ENCODE results near the gene ADGRA1.
"Not testable (repeated sequence)": the region's sequence is repeated elsewhere in the genome, so short reads cannot be mapped to it uniquely, and the experiment has no call there.

The ADGRA1 gene

DNA sequence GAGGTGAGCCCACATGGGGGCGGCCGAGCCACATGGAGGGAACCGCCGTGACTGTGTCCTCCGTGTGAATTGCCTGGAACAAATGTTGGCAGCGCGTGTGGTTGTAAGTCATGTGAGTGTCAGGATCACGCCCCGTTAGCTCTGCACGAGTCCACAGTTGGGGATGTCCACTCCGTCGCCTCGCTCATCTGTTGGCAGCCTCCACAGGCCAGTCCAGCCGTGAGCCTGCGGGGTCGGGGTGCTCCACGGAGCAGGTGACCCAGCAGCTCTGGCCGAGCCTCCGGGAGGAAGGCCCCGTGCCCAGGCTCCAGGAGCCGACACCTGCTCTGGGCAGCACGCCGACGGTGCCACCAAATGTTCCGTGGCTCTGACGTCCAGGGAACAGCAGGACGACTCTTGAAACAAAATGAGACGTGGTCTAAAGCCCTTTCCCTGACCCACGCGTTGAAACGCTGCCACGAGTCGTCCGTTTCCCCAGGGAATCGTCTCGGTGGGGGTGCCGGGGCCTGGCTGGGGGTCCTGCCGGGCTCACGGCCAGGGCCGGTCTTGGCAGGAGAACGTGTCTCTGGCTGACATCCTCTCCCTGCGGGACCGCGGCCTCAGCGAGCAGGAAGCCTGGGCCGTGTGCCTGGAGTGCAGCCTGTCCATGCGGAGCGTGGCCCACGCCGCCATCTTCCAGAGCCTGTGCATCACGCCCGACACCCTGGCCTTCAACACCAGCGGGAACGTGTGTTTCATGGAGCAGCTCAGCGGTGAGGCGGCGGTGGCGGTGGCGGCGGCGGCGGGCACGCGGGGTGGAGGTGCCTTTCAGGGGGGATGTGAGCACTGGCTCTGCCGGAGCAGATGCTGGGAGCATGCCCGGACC lies 79.3 kb downstream of the ADGRA1 start:
- DNase-seq = no peak

DNA sequence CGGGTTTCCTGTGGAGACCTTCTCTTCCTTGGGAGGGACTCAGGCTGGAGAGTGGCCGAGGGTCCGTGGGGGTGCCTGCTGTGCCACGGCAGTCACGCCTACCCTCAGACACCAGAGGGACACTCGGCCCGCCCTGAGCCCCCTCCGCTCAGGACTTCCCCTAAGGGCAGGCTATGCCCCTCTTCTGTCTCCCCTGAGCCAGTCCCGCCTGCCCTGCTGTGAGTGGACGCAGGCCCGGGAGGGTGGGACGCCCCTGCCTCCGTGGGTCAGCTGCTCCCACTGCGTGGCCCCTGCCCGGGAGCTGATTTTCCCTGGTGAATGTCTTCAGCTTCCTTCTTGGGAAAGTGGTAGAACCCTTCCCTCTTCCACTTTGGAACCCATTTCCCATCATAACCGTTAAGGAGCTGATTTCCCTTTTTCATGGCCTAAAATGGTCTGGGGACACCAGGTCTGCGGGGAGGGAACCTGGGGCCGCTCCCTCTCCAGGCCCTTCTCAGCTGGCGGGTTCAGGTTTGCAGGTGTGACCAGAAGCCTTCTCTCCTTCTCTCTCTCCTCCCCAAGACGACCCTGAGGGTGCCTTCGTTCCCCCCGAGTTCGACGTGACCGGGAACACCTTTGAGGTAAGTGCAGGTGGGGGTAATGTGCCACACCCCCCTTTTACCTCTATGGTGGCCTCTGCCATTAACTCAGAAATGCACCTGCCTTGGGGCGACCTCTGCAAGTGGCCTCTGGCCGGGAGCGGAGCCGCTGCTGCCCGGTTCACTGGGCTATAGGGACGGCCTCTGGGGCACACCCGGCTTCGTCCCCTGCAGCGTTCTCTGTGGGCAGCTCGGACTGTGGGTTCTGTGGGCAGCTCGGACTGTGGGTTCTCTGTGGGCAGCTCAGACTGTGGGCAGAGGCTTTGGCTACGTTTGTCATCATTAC lies 80.2 kb downstream of the ADGRA1 start:
- DNase-seq = no peak

DNA sequence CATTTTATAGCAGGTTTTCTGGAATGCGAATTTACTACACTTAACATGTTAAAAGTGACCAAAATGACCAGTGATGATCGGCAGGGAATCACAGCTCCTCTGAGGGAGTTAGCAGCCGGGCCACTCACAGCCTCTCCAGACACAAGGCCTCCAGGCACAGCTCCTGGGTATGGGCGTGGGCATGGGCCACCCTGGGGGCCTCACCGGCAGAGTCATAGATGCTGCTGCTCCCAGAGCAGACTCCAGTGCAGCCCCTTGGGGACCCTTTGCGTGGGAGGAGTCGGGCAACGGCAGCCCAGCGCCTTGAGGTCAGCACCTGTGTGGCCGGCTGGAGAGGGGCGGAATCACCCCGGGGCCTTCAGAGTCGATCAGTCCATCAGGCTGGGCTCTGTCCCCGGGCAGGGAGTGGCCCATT lies 80.9 kb downstream of the ADGRA1 start:
- DNase-seq = no peak

DNA sequence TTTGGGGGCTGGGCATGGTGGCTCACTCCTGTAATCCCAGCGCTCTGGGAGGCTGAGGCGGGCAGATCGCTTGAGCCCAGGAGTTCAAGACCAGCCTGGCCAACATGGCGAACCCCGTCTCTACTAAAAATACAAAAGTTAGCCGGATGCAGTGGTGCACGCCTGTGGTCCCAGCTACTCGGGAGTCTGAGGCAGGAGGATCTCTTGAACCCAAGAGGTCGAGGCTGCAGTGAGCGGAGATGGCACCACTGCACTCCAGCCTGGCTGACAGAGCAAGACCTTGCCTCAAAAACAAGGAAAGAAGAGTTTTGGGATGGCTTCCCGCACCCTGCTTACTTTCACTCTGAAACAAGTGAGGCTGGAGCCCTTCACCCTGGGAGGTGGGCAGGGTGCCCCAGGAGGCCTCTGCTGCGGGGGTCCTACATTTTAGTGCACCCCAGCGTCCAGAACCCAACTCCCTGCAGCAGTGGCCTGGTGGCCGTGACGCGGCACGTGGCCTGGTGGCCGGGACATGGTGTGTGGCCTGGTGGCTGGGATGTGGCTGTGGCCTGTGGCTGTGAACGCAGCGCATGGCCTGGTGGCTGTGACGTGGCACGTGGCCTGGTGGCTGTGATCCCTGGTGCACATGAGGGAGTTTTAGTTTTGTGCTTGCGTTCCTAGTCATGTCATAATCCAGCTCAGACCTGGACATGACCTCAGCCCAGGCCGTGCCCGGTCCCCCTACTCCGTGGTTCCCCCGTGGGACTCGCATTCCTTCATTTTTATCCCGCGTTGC lies 81.6 kb downstream of the ADGRA1 start:
- no peak for DNase-seq

DNA sequence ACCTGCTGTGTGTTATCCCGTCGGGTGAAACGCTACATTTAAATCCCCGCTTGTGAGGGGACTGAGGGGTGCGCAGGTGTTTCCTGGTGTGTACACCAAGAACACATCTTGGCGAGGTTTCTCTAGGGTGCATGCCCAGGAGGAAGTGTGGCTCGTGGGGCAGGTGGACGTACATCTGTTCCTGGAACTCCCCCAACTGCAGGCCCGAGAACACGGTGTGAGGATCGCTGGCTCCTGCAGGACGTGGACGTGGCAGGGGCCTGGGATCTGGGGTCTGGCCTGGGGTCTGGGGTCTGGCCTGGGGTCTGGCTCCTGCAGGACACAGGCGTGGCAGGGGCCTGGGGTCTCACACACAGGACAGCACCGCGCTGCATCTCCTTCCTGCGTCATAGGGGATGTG lies 82.4 kb downstream of the ADGRA1 start:
- DNase-seq = no peak

DNA sequence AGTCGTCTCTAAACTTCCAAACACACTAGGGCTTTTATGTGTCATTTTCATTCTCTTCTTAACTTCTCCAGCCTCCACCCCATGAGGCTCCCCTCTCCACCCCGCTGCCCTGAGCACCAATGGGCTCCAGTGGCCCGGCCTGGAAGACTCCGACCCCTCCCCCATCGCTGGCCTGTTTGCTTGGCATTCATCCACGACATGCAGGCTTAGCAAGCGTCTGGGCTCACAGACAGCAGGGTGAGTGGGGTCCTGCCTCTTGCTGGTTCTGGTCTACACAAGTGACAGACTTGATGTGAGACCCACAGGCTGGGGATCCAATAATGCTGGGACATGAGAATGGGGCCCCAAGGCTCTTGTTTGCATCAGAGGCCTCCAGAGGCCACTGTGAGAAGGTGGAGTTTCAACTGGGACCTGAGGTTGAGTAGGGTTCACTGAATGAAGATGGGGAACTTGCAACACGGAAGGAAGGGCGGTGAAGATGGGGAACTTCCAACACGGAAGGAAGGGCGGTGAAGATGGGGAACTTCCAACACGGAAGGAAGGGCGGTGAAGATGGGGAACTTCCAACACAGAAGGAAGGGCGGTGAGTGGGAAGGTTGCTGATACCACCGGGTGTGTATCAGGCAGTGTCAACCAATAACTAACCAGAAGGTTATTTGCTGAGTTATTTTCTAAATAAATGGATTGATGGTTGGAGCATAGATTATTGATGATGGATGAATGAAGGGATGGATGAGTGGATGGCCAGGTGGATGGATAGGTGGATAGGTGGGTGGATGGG lies 86.3 kb downstream of the ADGRA1 start:
- no peak for DNase-seq

DNA sequence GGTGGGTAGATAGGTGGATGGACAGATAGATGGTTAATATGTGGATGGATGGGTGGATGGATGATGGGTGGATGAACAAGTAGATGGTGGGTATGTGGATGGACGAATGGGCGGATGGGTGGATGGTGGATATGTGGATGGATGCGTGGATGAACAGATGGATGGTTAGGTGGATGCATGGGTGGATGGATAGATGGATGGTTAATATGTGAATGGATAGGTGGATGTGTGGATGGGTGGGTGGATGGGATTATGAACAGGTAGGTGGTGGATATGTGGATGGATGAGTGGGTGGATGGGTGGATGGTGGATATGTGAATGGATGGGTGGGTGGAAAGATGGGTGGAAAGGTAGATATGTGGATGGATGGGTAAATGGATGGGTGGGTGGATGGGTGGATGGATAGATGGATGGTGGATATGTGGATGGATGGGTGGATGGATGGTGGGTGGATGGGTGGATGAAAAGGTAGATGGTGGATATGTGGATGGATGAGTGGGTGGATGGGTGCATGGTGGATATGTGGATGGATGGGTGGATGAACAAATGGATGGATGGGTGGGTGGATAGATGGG lies 87.1 kb downstream of the ADGRA1 start:
- DNase-seq = no peak

DNA sequence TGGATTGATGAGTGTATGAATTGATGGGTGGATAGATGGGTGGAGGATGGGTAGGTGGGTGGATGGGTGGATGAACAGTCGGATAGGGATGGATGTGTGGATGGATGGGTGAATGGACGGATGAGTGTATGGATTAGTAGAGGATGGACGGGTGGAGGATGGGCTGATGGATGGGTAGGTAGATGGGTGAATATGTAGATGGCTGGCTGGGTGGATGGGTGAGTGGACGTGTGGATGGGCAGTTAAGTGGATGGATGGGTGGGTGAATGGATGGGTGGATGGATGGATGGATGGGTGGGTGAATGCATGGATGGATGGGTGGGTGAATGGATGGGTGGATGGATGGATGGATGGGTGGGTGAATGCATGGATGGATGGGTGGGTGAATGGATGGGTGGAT lies 87.9 kb downstream of the ADGRA1 start:
- DNase-seq = not testable (repeated sequence)

DNA sequence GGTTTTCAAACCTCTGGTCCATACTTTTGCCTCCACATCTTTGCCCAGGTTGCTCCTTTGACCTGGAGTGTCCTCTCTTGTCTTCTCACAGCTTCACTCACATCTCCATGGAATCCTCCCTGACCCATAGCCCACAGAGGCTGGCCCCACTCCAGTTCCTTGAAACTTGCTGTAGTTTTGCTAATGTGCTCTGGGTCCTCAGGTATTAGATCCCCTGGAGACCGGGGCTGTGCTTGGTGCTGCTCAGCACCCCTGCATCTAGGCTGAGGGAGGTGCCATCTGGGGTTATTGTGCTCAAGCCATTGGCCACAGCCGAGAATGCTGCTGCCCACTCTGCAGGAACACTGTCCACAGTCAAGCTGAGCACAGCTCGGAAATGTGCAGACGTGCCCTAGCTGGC lies 88.8 kb downstream of the ADGRA1 start:
- DNase-seq = no peak

DNA sequence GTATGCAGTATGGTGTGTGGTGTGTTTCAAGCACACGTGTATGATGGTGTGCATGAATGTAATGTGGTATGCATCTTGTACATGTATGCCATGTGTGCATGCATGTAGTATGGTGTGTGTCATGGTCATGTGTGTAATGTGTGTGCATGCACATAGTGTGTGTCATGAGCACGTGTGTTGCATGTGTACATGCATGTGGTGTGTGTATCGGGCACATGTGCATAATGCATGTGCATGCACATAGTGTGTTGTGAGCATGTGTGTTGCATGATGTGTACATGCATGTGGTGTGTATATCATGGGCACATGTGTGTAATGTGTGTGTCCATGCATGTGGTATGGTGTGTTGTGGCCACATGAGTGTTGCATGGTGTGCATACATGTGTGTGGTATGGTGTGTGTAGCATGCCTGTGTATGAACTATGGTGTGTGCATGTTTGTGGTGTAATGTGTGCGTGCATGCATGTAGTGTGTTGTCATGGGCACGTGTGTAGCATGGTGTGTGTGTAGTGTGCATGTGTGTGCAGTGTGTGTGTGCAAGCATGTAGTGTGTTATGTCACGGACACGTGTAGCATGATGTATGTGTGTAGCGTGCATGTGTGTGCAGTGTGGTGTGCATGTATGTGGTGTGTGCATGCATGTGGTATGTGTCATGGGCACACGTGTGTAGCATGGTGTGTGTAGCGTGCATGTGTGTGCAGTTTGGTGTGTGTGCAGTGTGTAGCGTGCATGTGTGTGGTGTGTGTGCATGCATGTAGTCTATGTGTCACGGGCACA lies 89.8 kb downstream of the ADGRA1 start:
- DNase-seq = no peak

DNA sequence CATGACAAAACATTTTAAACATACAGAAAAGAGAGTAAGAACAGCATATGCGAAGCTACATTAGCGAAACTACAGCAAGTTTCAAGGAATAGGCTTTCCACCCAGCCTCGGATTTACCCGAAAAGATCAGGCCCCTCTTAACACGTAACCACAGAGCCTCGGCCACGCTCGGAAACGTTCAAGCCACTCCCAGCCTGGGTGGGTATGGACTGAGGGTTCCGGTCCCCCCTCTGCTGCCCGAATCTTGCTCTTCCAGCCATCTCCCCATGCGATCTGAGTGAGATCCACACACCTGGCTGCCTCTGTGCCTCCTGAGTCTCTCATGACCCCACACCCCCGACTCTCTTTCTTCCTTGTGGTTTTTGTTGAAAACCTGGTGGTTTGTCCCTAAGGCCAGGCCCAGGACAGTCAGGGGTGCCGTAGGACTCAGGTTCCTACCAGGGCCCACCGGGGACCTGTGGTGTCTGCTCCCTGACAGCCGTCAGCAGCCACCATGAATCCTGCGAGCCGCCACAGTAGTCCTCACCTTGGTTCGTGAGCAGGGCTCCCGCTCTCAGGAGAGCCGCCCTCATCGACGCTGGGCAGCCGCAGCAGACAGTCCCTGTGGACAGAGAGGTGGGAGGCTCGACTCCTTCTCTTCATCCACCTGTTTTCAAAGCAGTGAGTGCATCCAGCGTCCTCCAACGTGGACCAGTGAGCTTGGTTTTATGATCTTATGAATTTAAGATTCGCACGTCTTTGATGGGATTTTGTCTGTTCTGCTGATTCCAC lies 90.8 kb downstream of the ADGRA1 start:
- DNase-seq = no peak

DNA sequence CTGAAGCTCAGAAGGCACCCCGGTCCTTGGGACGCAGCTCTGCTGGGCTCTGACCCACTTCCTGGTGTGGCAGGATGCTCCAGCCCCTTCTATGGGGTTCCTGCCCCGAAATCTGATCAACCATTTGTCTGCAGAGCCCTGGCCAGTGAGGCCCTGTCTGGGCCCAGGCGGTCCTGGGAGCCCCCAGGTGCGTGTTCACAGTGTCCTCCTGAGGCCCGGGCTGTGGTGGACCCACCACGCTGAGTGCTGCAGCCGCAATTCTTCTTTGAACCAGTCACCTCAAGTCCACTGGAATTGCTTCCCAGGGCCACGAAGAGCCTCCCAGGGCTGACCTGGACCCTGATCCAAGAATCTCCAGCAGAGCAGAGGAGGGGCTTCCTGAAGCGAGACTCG lies 91.4 kb downstream of the ADGRA1 start:
- no peak for DNase-seq

DNA sequence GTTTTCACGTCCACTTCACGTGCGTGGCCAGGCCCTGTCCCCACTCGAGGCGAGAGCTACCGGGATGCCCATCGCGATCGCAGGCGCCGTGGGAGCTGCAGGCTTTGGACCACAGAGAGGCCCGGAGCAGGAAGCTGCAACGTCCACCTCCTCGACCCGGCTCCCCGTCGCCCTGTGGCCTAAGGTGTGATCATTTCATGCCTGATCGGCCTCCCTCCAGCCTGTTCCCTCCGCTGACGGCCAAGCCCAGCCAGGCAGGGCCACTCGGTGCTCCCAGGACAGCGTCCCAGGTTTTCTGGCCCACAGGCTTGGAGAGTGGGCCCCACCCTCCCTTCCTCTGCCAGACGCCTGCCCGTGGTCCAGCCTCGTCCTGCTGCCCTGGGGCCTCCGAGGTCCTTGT lies 91.9 kb downstream of the ADGRA1 start:
- DNase-seq = no peak

DNA sequence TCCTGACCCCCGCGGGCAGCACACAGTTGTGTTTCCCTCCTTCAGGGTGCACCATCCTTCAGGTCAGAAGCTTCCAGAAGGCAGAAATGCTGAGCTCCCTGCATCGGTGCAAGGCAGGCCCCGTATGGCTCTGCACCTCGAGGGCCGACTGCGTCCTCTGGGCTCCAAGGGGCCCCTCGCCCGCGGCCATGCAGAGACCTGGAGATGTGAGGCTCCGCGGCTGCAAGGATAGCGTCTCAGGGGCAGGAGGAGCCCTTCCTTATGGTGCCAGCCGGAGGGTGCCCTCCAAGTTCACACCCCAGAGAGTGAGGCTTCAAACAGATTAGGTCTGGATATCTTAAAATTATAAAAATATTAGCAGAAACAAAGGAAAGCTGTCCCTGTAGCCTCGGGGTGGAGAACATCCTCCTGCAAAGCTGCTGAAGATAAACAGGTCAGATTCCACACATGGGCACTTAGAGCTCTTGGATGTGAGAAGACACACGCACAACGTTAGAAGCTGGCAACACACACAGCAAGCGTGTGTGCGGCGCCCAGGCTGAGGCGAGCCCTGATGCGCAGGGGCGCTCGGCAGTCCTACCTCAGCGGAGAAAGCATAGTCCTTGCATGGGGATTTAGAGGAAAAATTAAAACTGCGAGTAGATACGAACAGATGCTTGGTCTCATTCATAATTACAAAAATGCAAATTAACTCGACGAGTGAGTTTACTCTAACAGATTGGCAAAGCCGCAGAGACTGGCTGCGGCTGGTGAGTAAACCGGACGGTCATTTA lies 92.7 kb downstream of the ADGRA1 start:
- no peak for DNase-seq

DNA sequence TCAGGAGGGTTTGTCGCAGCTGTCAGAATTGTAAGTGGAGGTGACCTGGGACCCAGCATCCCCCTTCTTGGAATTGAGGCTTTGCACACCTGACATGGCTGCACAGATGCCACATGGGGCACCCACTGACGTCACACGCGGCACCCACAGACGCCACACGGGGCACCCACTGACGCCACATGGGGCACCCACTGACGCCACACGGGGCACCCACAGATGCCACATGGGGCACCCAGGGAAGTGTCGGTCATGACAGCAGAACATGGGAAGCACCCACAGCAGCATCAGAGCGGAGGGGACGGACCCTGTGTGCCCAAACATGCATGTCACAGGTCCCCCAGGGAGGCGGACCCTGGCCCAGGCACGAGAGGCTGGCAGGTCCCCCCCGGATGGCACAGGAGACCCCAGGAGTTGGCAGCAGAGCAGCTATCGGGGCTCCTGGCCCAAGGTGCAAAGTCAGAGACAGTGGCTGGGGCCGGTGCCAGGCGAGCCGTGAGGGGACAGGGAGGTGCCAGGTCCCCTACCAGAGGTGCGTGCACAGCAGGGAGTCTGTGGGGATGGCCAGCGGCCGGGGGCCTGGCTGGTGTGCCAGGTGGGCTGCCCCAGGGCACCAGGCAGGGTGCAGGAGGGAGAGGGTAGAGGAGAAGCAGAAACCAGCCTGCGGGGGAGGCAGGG lies 93.4 kb downstream of the ADGRA1 start:
- DNase-seq = no peak
